Activated T-cell treated with anti-CD3 and anti-CD28 coated beads, Interleukin-2, amount 50 U/mL, for 4 hours (primary cell): ENCODE data around the gene IFI16. TPM values are rescaled to one million over a fixed set of nuclear protein-coding genes. Genes with fewer than 3 reads are reported as not detected.

Experiments used
- ATAC-seq, 2 donors: fragments of 200-7000 bp; cut with Tn5 transposase; one replicate each; pipeline ENCODE4 v1.10.0; 2021
- DNase-seq: peaks from one replicate; pipeline ENCODE4 v3.0.0-alpha.2; 2020
- H3K27me3 Mint-ChIP-seq: one replicate; pipeline ENCODE4 v1.8.0; 2021; ENCODE audit warnings: low read depth, mixed read lengths
- H3K36me3 Mint-ChIP-seq: one replicate; pipeline ENCODE4 v1.8.0; 2022; ENCODE audit warnings: mixed read lengths; ENCODE audit not compliant: insufficient read depth
- H3K4me1 Mint-ChIP-seq: one replicate; pipeline ENCODE4 v1.8.0; 2021; ENCODE audit warnings: low read depth, mixed read lengths
- H3K4me3 Mint-ChIP-seq: one replicate; pipeline ENCODE4 v1.8.0; 2021; ENCODE audit warnings: mild to moderate bottlenecking, moderate library complexity, mixed read lengths
- H3K9me3 Mint-ChIP-seq: one replicate; pipeline ENCODE4 v1.8.0; 2021; ENCODE audit warnings: mixed read lengths
- total RNA-seq, 3 donors: library from RNA; stranded (reverse); gene quantifications; one replicate each; pipeline ENCODE4 v1.2.1, GENCODE V29; 2021

IFI16 gene
- total RNA-seq = 100 to 1,000 TPM; 186 to 199 (median 196) TPM

DNA sequence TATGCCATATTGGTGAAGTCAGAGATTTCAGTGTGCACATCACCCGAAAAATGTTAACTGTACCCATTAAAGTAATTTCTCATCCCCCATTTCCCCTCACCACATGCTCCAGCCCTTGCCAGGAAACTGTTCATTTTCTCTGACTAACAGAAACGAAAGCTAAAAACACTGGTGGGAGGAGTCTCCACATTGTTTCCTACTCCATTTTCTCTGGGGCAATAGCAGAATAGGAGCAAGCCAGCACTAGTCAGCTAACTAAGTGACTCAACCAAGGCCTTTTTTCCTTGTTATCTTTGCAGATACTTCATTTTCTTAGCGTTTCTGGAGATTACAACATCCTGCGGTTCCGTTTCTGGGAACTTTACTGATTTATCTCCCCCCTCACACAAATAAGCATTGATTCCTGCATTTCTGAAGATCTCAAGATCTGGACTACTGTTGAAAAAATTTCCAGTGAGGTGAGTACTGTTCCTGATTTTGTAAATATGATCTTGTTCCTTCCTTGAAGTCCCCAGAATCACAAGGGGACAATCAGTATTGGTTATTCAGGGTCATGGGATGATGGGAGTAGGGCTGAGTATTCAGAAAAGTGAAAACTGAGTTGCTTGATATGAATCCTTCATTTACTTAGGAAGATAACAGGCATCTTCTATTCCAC lies at the start of gene IFI16:
Gene IFI16, plus strand, starts transcription at position 204 of the 658 bp plus-strand sequence. CDS start 4,774 bp downstream, outside the sequence.
- ATAC-seq (peak; percentile 80), DNase-seq (peak; percentile 45)
- Mint-ChIP-seq H3K9me3 (no peaks in the 10 kb centered on the region), H3K36me3 (peaks cover 34% of the 10 kb centered on the region), H3K4me1 (peaks cover 52% of the 10 kb centered on the region), H3K4me3 (peak within 1 kb of the TSS; percentile 91), H3K27me3 (no peaks in the 10 kb centered on the region)

- H3K36me3 Mint-ChIP-seq = peaks cover 53% of the 10 kb centered on the region
- no peak overlapping the region for H3K4me3 Mint-ChIP-seq
- no peaks in the 10 kb centered on the region for H3K27me3 Mint-ChIP-seq
- peaks cover 27% of the 10 kb centered on the region for H3K9me3 Mint-ChIP-seq
- H3K4me1 Mint-ChIP-seq = peaks cover 5% of the 10 kb centered on the region
- ATAC-seq (peak; percentile 34 to 66), DNase-seq (no peak)
Measured at GRCh38 chr1:158961178-158961577, 48.5 kb upstream of the IFI16 start.

- H3K36me3 Mint-ChIP-seq = peaks cover 58% of the 10 kb centered on the region
- no peaks in the 10 kb centered on the region for H3K27me3 Mint-ChIP-seq
- peaks cover 37% of the 10 kb centered on the region for H3K9me3 Mint-ChIP-seq
- no peak overlapping the region for H3K4me3 Mint-ChIP-seq
- no peak for ATAC-seq
- DNase-seq = no peak
- peaks cover 5% of the 10 kb centered on the region for H3K4me1 Mint-ChIP-seq
Measured at GRCh38 chr1:158962983-158963382, 46.7 kb upstream of the IFI16 start.

DNA sequence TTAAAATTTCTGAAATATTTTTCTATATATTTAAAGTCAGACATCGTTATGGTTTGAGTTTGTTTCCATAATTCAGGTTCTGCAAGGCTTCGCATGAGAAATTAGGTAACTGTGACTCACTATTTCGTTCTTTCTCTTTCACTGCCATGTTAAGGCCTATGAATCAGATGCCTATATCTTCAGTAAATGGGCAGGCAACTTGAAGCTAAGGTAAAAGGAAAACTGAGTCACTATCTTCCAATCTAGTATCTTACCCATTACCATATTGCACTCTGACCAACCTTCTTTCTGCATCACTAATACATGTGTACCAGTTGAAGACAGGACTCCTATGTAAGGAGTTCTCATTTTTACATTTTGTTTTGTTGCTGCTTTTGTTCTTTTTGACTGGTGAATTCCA lies 40.5 kb upstream of the IFI16 start:
- Mint-ChIP-seq H3K4me1 (peaks cover 25% of the 10 kb centered on the region), H3K27me3 (no peaks in the 10 kb centered on the region), H3K4me3 (no peak overlapping the region), H3K36me3 (peaks cover 34% of the 10 kb centered on the region), H3K9me3 (peaks cover 32% of the 10 kb centered on the region)
- ATAC-seq (peak; percentile 93 to 95), DNase-seq (no peak)

- Mint-ChIP-seq H3K9me3 (peaks cover 26% of the 10 kb centered on the region), H3K4me1 (peaks cover 25% of the 10 kb centered on the region), H3K36me3 (peaks cover 34% of the 10 kb centered on the region), H3K27me3 (no peaks in the 10 kb centered on the region), H3K4me3 (no peak overlapping the region)
- ATAC-seq = peak; percentile 62 to 72
- DNase-seq = no peak
Measured at GRCh38 chr1:158969855-158970254, 39.9 kb upstream of the IFI16 start.

DNA sequence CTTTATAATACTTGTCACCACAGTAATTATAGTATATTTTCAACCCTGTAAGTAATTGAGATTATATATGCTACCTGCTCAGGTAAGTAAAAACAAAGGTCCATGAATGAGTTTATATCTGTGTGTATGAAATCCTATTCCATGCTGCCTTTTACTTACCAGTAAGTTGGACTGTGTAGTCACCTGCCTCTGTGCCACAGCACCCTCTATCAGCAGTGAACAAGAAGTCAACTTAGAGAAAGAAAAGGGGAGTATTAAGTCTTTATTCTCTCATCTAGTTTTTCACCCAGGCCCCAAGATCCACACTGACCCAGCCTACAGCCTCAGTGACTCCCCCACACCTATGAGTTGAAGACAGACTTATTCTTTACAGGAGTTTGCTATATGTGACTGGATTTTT lies 36.9 kb upstream of the IFI16 start:
- H3K4me1 Mint-ChIP-seq = peaks cover 34% of the 10 kb centered on the region
- H3K27me3 Mint-ChIP-seq = no peaks in the 10 kb centered on the region
- peaks cover 4% of the 10 kb centered on the region for H3K9me3 Mint-ChIP-seq
- no peak overlapping the region for H3K4me3 Mint-ChIP-seq
- DNase-seq (no peak), ATAC-seq (no peak)
- peaks cover 36% of the 10 kb centered on the region for H3K36me3 Mint-ChIP-seq

DNA sequence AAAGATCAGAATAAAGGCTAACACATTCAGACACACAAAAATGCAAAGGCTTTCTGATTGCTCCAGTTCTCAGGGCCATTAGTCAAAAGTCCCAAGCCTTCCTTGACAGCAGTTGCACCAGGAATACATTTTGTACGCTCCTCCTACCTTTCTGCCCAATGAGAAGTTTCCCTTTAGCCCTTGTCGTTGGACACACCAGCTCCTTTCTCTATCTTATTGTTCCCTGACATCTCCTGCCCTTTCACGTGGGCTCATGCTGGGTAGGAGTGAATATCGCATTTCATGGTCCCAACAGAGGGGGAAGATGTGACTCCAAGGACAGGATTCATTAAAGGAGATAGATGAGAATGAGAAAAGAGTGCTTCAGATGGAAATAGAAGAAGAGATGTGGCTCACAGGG lies 33.5 kb upstream of the IFI16 start:
- H3K9me3 Mint-ChIP-seq = peaks cover 6% of the 10 kb centered on the region
- no peak overlapping the region for H3K4me3 Mint-ChIP-seq
- peaks cover 50% of the 10 kb centered on the region for H3K36me3 Mint-ChIP-seq
- ATAC-seq = no peak
- DNase-seq = no peak
- no peaks in the 10 kb centered on the region for H3K27me3 Mint-ChIP-seq
- peaks cover 24% of the 10 kb centered on the region for H3K4me1 Mint-ChIP-seq

DNA sequence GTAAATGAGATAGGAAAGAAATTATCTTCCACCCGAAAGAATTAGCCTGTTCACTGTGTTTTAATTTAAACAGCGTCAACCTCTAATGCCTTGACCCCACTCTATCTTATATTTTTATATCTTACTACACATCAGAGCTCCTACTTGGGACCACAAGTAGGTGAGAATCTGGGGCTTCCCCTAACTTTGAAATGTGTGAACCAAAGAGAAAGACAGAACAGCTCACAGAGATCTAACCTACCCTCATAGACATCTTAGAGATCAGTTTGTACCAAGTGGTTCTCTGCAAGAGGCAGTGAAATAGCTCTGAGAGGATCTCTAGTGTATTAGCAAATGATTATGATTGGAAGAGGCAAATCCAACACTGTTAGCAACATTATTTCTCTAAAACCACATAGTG lies 31.0 kb upstream of the IFI16 start:
- ATAC-seq (peak in 1 of 2 donors; percentile 58), DNase-seq (no peak)
- H3K4me3 Mint-ChIP-seq = no peak overlapping the region
- peaks cover 25% of the 10 kb centered on the region for H3K9me3 Mint-ChIP-seq
- H3K27me3 Mint-ChIP-seq = no peaks in the 10 kb centered on the region
- H3K4me1 Mint-ChIP-seq = peaks cover 18% of the 10 kb centered on the region
- peaks cover 57% of the 10 kb centered on the region for H3K36me3 Mint-ChIP-seq

DNA sequence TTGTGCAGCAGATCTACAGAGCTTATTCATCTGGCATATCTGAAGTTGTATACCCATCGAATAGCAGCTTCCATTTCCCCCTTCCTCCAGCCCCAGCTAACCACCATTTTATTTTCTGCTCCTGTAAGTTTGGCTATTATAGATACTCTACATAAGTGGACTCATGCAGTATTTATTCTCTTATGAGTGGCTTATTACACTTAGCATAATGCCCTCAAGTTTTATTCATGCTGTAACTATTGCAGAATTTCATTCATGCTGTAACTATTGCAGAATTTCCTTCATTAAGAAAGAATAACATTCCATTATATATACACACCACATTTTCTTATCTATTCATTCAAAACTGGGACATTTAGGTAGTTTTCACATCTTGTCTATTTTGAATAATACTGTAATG lies 30.5 kb upstream of the IFI16 start:
- Mint-ChIP-seq H3K36me3 (peaks cover 59% of the 10 kb centered on the region), H3K9me3 (peaks cover 29% of the 10 kb centered on the region), H3K27me3 (no peaks in the 10 kb centered on the region), H3K4me3 (no peak overlapping the region), H3K4me1 (peaks cover 19% of the 10 kb centered on the region)
- ATAC-seq (no peak), DNase-seq (no peak)

DNA sequence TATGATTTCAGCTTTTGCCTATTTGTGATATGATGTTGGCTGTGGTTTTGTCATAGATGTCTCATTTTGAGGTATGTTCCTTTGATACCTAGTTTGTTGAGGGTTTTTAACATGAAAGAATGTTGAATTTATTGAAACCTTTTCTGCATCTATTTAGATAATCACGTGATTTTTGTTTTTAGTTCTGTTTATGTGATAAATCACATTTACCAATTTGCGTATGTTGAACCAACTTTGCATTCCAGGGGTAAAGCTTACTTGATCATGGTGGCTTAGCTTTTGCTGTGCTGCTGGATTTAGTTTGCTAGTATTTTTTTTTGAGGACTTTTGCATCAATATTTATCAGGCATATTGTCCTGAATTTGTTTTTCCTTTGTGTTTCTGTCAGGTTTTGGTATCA lies 26.5 kb upstream of the IFI16 start:
- H3K4me3 Mint-ChIP-seq = no peak overlapping the region
- peaks cover 43% of the 10 kb centered on the region for H3K9me3 Mint-ChIP-seq
- no peaks in the 10 kb centered on the region for H3K27me3 Mint-ChIP-seq
- peaks cover 61% of the 10 kb centered on the region for H3K36me3 Mint-ChIP-seq
- H3K4me1 Mint-ChIP-seq = peaks cover 20% of the 10 kb centered on the region
- ATAC-seq (no peak), DNase-seq (no peak)

DNA sequence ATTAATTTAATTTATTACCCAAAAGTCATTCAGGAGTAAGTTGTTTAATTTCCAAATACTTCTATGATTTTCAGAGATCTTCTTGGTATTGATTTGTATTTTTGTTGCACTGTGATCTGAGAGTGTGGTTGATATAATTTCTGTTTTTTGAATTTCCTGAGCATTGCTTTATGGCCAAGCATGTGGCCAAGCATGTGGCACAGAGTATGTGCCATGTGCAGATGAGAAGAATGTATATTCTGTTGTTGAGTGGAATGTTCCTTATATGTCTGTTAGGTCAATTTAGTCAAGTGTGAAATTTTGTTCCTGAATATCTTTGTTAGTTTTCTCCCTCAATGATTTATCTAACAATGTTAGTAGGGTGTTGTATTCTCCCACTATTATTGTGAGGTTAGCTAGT lies 25.3 kb upstream of the IFI16 start:
- H3K27me3 Mint-ChIP-seq = no peaks in the 10 kb centered on the region
- ATAC-seq = no peak
- no peak overlapping the region for H3K4me3 Mint-ChIP-seq
- DNase-seq = no peak
- H3K9me3 Mint-ChIP-seq = peaks cover 43% of the 10 kb centered on the region
- peaks cover 21% of the 10 kb centered on the region for H3K4me1 Mint-ChIP-seq
- H3K36me3 Mint-ChIP-seq = peaks cover 64% of the 10 kb centered on the region

DNA sequence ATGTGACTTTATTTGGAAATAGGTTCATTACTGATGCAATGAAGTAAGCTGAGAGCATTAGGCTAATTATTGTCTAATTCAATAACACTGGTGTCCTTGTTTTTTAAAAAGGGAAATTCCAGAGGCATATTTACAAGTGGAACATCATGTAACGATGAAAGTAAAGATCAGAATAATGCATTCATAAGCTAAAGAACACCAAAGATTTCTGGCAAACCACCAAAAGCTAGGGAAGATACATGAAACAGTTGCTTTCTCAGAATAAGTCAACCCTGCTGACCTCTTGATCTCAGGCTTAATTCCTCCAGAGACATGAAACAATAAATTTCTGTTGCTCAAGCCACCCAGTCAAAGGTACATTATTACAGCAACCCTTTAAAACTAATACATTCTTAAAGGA lies 20.3 kb upstream of the IFI16 start:
- DNase-seq (no peak), ATAC-seq (no peak)
- H3K36me3 Mint-ChIP-seq = peaks cover 58% of the 10 kb centered on the region
- H3K4me1 Mint-ChIP-seq = peaks cover 27% of the 10 kb centered on the region
- H3K9me3 Mint-ChIP-seq = peaks cover 34% of the 10 kb centered on the region
- H3K4me3 Mint-ChIP-seq = no peak overlapping the region
- H3K27me3 Mint-ChIP-seq = no peaks in the 10 kb centered on the region

- Mint-ChIP-seq H3K36me3 (peaks cover 43% of the 10 kb centered on the region), H3K9me3 (peaks cover 22% of the 10 kb centered on the region), H3K4me3 (no peak overlapping the region), H3K4me1 (peaks cover 46% of the 10 kb centered on the region), H3K27me3 (no peaks in the 10 kb centered on the region)
- DNase-seq (no peak), ATAC-seq (peak; percentile 62 to 73)
Measured at GRCh38 chr1:158992787-158993312, 16.9 kb upstream of the IFI16 start.

DNA sequence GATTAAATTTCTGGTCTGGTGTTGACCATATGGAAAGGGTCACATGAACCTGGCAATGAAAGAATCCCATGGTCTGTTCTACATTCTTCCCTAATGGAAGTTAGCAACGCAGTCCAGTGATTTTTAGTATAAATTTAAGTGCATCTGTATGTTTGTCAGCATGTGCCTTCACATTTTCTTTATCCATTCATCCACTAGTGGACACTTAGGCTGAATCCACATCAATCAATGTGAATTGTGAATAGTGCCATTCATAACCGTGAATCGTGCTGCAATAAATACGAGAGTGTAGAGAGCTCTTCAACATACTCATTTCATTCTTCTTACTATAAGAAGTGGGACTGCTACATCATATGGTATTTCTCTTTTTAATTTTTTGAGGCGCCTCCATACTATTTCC lies 12.7 kb upstream of the IFI16 start:
- H3K4me1 Mint-ChIP-seq = peaks cover 47% of the 10 kb centered on the region

GRCh38 chr1:158998037-158998780 lies 11.5 kb upstream of the IFI16 start:
- H3K4me3 Mint-ChIP-seq = peak overlapping the region; percentile 44

More for the DNA sequence above, 12.7 kb upstream of the IFI16 start:
- no peak overlapping the region for H3K4me3 Mint-ChIP-seq
- DNase-seq (no peak), ATAC-seq (no peak)
- H3K27me3 Mint-ChIP-seq = no peaks in the 10 kb centered on the region
- peaks cover 14% of the 10 kb centered on the region for H3K9me3 Mint-ChIP-seq
- peaks cover 16% of the 10 kb centered on the region for H3K36me3 Mint-ChIP-seq

More at GRCh38 chr1:158998037-158998780, 11.5 kb upstream of the IFI16 start:
- peaks cover 6% of the 10 kb centered on the region for H3K9me3 Mint-ChIP-seq
- peaks cover 41% of the 10 kb centered on the region for H3K4me1 Mint-ChIP-seq
- DNase-seq (no peak), ATAC-seq (peak; percentile 69 to 79)
- no peaks in the 10 kb centered on the region for H3K27me3 Mint-ChIP-seq
- peaks cover 6% of the 10 kb centered on the region for H3K36me3 Mint-ChIP-seq
